ENCODE data around the gene STXBP1.

STXBP1 gene

GRCh38 chr9:127611899-127612790 is at the start of gene STXBP1:
STXBP1 (plus strand) TSS chr9:127612277; CDS start chr9:127612404, 127 bp downstream.
- peak; percentile 71 for DNase-seq (ENCODE audit: low read depth in 2 of 2)

GRCh38 chr9:127562279-127562796 is 49.7 kb upstream of the STXBP1 start:
- DNase-seq (ENCODE audit: low read depth in 2 of 2) = no peak

- no peak for DNase-seq (ENCODE audit: low read depth in 2 of 2)
Observed at GRCh38 chr9:127562841-127563401, 49.2 kb upstream of the STXBP1 start.

- no peak for DNase-seq (ENCODE audit: low read depth in 2 of 2)
Observed at GRCh38 chr9:127563579-127563978, 48.5 kb upstream of the STXBP1 start.

GRCh38 chr9:127565231-127565630 is 46.8 kb upstream of the STXBP1 start:
- DNase-seq (ENCODE audit: low read depth in 2 of 2) = no peak

- DNase-seq (ENCODE audit: low read depth in 2 of 2) = no peak
Observed at GRCh38 chr9:127566351-127567001, 45.6 kb upstream of the STXBP1 start.

GRCh38 chr9:127567035-127567729 is 44.9 kb upstream of the STXBP1 start:
- DNase-seq (ENCODE audit: low read depth in 2 of 2) = no peak

- DNase-seq (ENCODE audit: low read depth in 2 of 2) = no peak
Observed at GRCh38 chr9:127567730-127568617, 44.1 kb upstream of the STXBP1 start.

GRCh38 chr9:127568618-127568970 is 43.5 kb upstream of the STXBP1 start:
- DNase-seq (ENCODE audit: low read depth in 2 of 2) = no peak

GRCh38 chr9:127568971-127569885 is 42.8 kb upstream of the STXBP1 start:
- peak; percentile 43 to 59 for DNase-seq (ENCODE audit: low read depth in 2 of 2)

GRCh38 chr9:127569886-127570401 is 42.1 kb upstream of the STXBP1 start:
- DNase-seq (ENCODE audit: low read depth in 2 of 2) = no peak

- DNase-seq (ENCODE audit: low read depth in 2 of 2) = no peak
Observed at GRCh38 chr9:127570533-127571111, 41.5 kb upstream of the STXBP1 start.

GRCh38 chr9:127571971-127572370 is 40.1 kb upstream of the STXBP1 start:
- DNase-seq (ENCODE audit: low read depth in 2 of 2) = no peak

- no peak for DNase-seq (ENCODE audit: low read depth in 2 of 2)
Observed at GRCh38 chr9:127572961-127573721, 38.9 kb upstream of the STXBP1 start.

- no peak for DNase-seq (ENCODE audit: low read depth in 2 of 2)
Observed at GRCh38 chr9:127574072-127574993, 37.7 kb upstream of the STXBP1 start.

GRCh38 chr9:127575875-127576778 is 36.0 kb upstream of the STXBP1 start:
- no peak for DNase-seq (ENCODE audit: low read depth in 2 of 2)

Measured in stimulated activated CD8-positive, alpha-beta memory T cell treated with anti-CD3 and anti-CD28 coated beads, Interleukin-15, amount 100 ng/mL, for 4 hours (primary cell).